ENCODE results near the gene CIAO2B.

DNA sequence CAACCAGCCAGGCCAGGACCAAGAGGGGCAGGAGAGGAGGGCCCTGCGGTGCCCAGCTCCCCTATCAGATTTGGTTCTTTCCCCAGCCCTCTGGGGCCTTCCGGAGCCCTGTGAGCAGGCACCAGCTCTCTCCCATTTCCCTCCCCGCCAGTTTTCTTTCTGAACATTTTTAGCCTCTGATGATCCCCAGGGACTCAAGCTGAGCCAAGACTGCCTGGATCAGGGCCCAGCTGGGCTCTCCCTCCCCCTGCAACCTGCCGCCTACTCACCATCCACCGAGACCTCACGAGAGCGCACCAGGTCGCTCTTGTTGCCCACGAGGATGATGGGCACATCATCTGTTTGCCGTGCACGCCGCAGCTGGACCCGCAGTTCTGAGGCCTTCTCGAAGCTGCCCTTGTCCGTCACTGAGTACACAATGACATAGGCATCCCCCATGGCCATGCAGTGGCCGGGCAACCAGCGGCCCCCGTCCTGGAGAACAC is 10.9 kb downstream of the CIAO2B start:
- TF ChIP-seq TAF1 (conservative IDR thresholded peaks at IDR 0.05) (no peak), RXRA (IDR thresholded peaks at IDR 0.05) (no peak), JUND (IDR thresholded peaks at IDR 0.05) (no peak), EGR1 (IDR thresholded peaks at IDR 0.05; ENCODE audit: low read depth in 2 of 2) (no peak), GABPA (IDR thresholded peaks at IDR 0.05 in 1 of 2, conservative IDR thresholded peaks at IDR 0.05 in 1 of 2) (no peak)
- TF ChIP-seq, protein P1, sequence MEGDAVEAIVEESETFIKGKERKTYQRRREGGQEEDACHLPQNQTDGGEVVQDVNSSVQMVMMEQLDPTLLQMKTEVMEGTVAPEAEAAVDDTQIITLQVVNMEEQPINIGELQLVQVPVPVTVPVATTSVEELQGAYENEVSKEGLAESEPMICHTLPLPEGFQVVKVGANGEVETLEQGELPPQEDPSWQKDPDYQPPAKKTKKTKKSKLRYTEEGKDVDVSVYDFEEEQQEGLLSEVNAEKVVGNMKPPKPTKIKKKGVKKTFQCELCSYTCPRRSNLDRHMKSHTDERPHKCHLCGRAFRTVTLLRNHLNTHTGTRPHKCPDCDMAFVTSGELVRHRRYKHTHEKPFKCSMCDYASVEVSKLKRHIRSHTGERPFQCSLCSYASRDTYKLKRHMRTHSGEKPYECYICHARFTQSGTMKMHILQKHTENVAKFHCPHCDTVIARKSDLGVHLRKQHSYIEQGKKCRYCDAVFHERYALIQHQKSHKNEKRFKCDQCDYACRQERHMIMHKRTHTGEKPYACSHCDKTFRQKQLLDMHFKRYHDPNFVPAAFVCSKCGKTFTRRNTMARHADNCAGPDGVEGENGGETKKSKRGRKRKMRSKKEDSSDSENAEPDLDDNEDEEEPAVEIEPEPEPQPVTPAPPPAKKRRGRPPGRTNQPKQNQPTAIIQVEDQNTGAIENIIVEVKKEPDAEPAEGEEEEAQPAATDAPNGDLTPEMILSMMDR (IDR thresholded peaks at IDR 0.05; ENCODE audit: low read depth, low read length, missing input control), result no peak
- TF ChIP-seq, protein P2, sequence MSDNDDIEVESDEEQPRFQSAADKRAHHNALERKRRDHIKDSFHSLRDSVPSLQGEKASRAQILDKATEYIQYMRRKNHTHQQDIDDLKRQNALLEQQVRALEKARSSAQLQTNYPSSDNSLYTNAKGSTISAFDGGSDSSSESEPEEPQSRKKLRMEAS (IDR thresholded peaks at IDR 0.05), result no peak

All from liver (tissue), 3 donors.